Activated CD4-positive, alpha-beta T cell treated with anti-CD3 and anti-CD28 coated beads for 24 hours (primary cell): ENCODE results near the gene ATP5F1E.
"Not testable (repeated sequence)": the region's sequence is repeated elsewhere in the genome, so short reads cannot be mapped to it uniquely, and the experiment has no call there.

Experiments
- DNase-seq, 2 donors: peaks; one replicate each; pipeline ENCODE4 v3.0.0-alpha.2; 2020; ENCODE audit warnings: low read depth in 2 of 2

Gene ATP5F1E

DNA sequence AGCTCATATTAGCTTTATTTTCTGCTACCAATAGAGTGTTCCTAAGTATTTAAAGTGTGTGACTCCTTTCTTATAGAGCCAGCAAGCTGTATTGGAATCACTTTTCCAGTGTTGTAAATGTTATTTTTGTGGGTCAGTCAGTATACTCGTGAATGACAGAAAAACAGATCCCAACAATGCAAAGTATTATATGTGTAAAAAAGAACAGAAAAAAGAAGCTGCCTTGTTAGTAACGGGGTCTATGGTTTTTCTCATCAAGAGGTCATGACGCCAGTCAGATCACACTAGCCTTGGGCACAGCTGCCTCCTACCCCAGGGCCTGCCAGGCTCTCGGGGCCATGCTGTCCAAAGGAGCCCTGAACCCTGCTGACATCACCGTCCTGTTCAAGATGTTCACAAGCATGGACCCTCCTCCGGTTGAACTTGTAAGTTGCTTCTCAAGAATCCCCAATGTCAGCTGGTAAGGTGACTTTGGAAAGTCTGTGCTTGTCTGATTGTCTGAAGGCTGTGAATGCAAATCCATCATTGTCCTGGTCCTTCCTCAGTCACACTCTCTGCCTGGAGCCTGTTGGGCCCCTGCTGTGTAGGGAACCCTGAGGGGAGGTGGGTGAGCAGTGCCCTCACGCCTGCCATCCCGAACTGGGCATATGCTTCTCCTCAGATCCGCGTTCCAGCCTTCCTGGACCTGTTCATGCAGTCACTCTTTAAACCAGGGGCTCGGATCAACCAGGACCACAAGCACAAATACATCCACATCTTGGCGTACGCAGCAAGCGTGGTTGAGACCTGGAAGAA is 41.3 kb downstream of the ATP5F1E start:
- no peak for DNase-seq

DNA sequence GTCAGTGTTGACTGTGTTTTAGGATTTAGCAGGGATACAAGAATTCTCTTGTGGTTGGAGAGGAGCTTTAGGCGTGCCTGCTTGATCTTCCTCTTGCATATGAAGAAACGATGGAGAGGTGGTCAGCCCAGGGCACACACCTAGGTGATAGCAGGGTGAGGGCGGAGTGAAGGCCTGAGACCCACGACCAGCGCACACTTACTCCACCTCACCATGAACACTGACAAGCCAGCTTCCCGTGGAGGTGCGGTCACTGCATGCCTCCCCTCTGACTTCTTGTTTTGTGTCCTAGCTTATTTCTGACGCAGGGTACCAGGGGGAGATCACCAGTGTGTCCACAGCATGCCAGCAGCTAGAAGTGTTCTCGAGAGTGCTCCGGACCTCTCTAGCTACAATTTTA is 42.9 kb downstream of the ATP5F1E start:
- no peak for DNase-seq

GRCh38 chr20:58988565-58988882 is 43.6 kb downstream of the ATP5F1E start:
- DNase-seq, result no peak

GRCh38 chr20:58987790-58988564 is 44.2 kb downstream of the ATP5F1E start:
- DNase-seq, result no peak

GRCh38 chr20:58986968-58987517 is 45.1 kb downstream of the ATP5F1E start:
- DNase-seq, result no peak

DNA sequence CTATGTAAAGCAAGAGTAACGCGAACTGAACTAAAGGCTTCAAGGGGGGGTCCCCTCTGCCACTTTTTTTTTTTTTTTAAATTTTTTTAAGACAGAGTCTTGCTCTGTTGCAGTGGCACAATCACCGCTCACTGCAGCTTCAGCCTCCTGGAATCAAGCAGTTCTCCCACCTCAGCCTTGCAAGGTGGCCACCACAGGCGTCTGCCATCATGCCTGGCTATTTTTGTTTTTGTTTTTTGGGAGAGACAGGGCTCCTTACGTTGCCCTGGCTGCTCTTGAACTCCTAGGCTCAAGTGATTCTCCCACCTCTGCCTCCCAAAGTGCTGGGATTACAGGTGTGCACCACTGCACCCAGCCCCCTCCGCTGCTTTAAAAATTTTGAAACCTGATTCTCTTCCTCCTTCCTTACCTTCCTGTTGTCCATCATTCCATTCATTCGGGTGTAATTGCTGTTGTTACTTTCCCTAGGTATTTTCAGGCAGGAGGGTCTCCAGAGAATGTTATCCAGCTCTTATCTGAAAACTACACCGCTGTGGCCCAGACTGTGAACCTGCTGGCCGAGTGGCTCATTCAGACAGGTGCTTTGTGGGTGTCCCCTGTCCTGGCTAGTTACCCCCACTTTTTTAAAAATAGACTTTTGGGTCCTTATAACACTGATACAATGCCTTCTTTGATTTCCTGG is 45.7 kb downstream of the ATP5F1E start:
- DNase-seq, result no peak

DNA sequence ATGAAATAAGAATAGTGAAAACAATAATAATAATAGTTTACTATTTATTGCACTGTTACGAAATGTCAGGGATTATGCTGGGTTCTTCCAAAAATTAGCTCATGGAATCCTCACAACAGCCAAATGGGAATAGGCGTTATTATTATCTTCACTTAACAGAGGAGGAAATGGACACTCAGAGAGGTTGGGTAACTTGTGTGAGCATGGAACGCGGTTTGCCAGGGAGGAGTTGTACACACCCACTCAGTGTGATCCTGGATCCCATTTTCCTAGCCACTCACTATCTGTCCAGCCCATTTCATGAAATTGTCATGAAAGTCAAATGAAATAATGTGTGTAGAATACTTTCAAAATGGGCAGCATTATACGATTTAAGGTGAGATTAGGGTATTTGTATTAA is 46.5 kb downstream of the ATP5F1E start:
- DNase-seq, result no peak

DNA sequence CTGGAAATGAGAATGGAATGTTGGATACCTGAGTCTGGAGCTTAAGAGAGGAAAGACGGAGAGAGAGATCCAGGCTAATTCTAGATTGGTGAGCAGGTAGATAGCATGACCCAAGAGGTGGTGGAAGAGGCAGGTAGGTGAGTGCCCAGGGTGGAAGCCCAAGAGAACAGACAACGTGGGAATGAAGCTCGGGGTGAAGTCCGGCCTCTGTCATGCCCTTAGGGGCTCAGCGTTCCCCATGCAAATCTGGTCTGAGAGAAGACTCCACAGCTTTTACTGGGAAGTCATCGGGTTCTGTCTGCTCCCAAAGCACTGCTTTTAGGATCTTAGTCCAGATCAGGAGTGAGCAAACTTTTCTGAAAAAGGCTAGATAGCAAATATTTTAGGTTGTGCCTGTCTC is 47.4 kb downstream of the ATP5F1E start:
- no peak for DNase-seq

- not testable (repeated sequence) for DNase-seq
Measured at GRCh38 chr20:58983115-58983468, 49.0 kb downstream of the ATP5F1E start.

DNA sequence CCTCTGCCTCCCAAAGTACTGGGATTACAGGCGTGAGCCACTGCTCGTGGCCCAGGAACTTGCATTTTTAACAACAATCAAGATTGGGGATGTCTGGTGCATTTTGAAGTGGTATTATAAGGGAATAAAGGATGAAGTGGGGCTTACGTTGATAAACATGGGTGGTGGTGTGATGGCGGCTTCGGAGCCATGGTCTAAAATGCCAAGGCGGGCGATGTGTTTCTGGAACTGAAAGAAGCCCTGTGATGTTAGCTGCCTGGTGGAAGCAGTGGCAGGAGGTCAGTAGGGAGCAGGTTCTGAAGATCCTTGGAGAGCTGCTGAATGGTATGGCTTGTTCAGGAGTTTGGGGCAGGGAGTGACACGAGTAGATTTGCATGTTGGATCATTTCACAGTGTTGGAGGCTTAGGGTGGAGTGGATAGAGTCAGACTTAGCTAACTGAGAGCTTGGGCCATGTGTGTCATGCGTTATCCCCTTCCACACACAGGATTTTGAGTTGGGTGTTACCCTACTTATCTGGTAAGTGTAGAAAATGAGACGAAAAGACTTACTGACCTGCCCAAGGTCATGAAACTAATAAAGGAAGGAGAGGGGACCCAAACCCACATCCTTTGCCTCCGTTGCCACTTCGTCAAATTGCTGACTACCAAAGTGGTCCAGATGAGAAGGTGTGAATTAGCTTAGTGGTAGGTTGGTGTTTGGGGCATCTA is 49.6 kb downstream of the ATP5F1E start:
- no peak for DNase-seq

- no peak for DNase-seq
Measured at GRCh38 chr20:58981628-58982364, 50.3 kb downstream of the ATP5F1E start.

GRCh38 chr20:58980711-58981627 is 51.2 kb downstream of the ATP5F1E start, which contains the start of gene NELFCD:
Gene NELFCD, plus strand, starts transcription at chr20:58981256. Its CDS starts 54 bp downstream, at chr20:58981310.
- DNase-seq, result peak; percentile 84 to 88

DNA sequence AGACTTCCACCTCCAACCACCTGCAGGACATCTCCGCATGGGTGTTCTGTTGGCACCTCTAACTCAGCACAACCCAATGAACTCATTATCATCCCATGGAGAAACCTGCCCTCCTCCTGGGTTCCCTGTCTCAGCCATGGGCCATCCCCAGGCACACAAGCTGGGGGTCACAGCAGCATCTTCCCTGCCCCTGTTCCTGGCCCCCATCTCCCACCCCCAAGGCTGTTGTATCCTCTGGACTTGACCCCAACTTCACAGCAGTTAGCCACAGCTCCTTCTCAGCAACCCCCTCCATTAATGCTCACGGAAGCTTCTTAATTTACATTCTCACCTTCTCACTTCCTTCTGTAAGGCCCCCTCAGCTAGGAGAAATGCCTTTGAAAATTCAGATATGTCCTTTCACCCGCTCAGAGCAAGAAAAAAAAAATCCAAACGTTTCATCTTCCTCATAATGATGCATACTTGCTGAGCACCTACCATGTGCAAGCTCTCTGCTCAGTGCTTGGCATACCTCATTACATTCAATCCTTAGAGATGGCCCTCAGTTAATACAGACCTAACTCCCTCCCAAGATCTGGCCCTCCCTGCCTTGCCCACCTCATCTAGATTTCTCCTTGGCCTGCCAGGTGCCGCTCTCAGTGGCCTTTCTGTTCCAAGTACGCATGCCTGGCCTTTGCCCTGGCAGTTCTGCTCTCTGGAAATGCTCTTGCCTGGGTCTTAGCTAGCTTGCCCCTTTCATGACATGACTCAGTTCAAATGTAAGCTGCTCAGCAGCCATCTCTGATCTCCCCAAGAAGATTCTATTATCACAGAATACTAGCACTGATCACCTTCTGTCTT is 53.6 kb downstream of the ATP5F1E start:
- no peak for DNase-seq

DNA sequence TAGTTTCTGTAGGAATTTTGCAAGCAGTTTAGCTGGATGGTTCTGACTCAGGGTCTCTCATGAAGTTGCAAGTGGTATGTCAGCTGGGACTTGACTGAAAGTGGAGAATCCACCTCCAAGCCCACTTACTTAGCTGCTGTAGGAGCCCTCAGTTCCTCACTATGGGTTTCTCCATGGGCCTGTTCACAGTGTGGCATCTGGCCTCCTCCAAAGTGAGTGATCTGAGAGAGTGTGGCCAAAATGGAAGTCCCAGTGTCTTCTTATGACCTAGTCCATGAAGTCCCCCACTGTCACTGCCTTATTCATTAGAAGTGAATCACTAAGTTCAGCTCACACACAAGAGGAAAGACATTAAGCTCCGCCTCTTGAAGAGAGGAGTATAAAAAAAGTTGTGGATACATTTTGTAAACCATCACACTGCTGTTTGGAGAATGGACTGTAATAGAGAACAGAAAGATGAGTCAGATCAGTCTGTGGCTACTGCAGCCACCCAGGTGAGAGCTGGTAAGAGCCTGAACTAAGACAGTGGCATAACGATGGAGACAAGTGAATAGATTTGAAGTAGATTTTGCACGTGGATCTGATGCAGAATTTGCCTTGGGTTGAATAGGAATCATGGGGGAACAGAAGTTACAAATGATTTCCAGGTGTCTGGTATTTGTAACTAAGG is 55.9 kb downstream of the ATP5F1E start:
- no peak for DNase-seq
